Peyer's patch (tissue), 4 donors: ENCODE data around the gene FAAP100. TPM values are rescaled to one million over a fixed set of nuclear protein-coding genes. Genes with fewer than 3 reads are reported as not detected.

Experiments
- DNase-seq, 3 donors: peaks; one replicate each; pipeline ENCODE4 v3.0.0-alpha.2; 2017 to 2019
- H3K27ac ChIP-seq, 4 donors: fragments of 200-600 bp; sonication (generic); one replicate each; pipeline ENCODE4 v1.5.1; 2016 to 2019
- H3K27me3 ChIP-seq, 2 donors: fragments of 200-600 bp; sonication (generic); one replicate each; pipeline ENCODE4 v1.5.1; 2019
- H3K36me3 ChIP-seq, 3 donors: fragments of 200-600 bp; sonication (generic); one replicate each; pipeline ENCODE4 v1.5.1; 2016 to 2019
- H3K4me1 ChIP-seq, 4 donors: fragments of 200-600 bp; sonication (generic); one replicate each; pipeline ENCODE4 v1.5.1; 2016 to 2019
- H3K4me3 ChIP-seq, 4 donors: fragments of 200-600 bp; sonication (generic); 1 replicate in 3 of 4; 2 replicates in 1 of 4; pipeline ENCODE4 v1.5.1; 2016 to 2019; ENCODE audit warnings: mild to moderate bottlenecking in 1 of 4
- H3K9me3 ChIP-seq, 4 donors: fragments of 200-600 bp; sonication (generic); one replicate each; pipeline ENCODE4 v1.5.1; 2016 to 2019; ENCODE audit warnings: mild to moderate bottlenecking in 1 of 4
- POLR2A ChIP-seq, 2 donors: fragments of 450-650 bp; IDR thresholded peaks; one replicate each; pipeline ENCODE4 v1.5.1; 2017; ENCODE audit warnings: antibody characterized with exemption in 2 of 2, mild to moderate bottlenecking in 2 of 2, moderate library complexity in 2 of 2
- total RNA-seq, 4 donors: library from RNA; depleted of rRNA; stranded (reverse); fragments of >200 nt; gene quantifications; one replicate each; pipeline ENCODE4 v1.1.0, GENCODE V29; 2016
- TF ChIP-seq, protein P1 (sequence below), 6 experiments: fragments of 450-650 bp in 4 of 6; fragments of 200-600 bp in 2 of 6; sonication (generic) in 1 of 6; IDR thresholded peaks; one replicate each; pipeline ENCODE4 v1.5.1; 2017 to 2019; ENCODE audit warnings: antibody characterized with exemption in 6 of 6, mild to moderate bottlenecking in 3 of 6, moderate library complexity in 1 of 6

FAAP100 gene
- total RNA-seq, 4 donors from 2014 or later, result 38.2 to 66.9 (median 52.2) TPM

GRCh38 chr17:81568416-81568815, 16.3 kb upstream of the FAAP100 start:
- H3K4me1 ChIP-seq, result peaks cover 0 to 29% (median 0%) of the 10 kb centered on the region in 4 donors
- no peak for DNase-seq
- no peak overlapping the region for H3K27ac ChIP-seq
- H3K36me3 ChIP-seq, result peaks cover 0 to 86% (median 0%) of the 10 kb centered on the region in 3 donors
- no peaks in the 10 kb centered on the region for H3K9me3 ChIP-seq
- H3K27me3 ChIP-seq, result no peaks in the 10 kb centered on the region
- no peak overlapping the region for H3K4me3 ChIP-seq
- TF ChIP-seq, protein P1, sequence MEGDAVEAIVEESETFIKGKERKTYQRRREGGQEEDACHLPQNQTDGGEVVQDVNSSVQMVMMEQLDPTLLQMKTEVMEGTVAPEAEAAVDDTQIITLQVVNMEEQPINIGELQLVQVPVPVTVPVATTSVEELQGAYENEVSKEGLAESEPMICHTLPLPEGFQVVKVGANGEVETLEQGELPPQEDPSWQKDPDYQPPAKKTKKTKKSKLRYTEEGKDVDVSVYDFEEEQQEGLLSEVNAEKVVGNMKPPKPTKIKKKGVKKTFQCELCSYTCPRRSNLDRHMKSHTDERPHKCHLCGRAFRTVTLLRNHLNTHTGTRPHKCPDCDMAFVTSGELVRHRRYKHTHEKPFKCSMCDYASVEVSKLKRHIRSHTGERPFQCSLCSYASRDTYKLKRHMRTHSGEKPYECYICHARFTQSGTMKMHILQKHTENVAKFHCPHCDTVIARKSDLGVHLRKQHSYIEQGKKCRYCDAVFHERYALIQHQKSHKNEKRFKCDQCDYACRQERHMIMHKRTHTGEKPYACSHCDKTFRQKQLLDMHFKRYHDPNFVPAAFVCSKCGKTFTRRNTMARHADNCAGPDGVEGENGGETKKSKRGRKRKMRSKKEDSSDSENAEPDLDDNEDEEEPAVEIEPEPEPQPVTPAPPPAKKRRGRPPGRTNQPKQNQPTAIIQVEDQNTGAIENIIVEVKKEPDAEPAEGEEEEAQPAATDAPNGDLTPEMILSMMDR (IDR thresholded peaks at IDR 0.05), result no peak
- TF ChIP-seq POLR2A (IDR thresholded peaks at IDR 0.05), result no peak

GRCh38 chr17:81567191-81567590, 15.0 kb upstream of the FAAP100 start:
- H3K27ac ChIP-seq, result peak overlapping the region; percentile 25 to 80 (median 68)
- TF ChIP-seq, protein P1 (IDR thresholded peaks at IDR 0.05), result no peak
- TF ChIP-seq POLR2A (IDR thresholded peaks at IDR 0.05), result no peak
- peaks cover 0 to 88% (median 0%) of the 10 kb centered on the region in 3 donors for H3K36me3 ChIP-seq
- H3K4me1 ChIP-seq, result peaks cover 0 to 29% (median 0%) of the 10 kb centered on the region in 4 donors
- no peaks in the 10 kb centered on the region for H3K9me3 ChIP-seq
- H3K27me3 ChIP-seq, result no peaks in the 10 kb centered on the region
- no peak overlapping the region for H3K4me3 ChIP-seq
- DNase-seq, result no peak

DNA sequence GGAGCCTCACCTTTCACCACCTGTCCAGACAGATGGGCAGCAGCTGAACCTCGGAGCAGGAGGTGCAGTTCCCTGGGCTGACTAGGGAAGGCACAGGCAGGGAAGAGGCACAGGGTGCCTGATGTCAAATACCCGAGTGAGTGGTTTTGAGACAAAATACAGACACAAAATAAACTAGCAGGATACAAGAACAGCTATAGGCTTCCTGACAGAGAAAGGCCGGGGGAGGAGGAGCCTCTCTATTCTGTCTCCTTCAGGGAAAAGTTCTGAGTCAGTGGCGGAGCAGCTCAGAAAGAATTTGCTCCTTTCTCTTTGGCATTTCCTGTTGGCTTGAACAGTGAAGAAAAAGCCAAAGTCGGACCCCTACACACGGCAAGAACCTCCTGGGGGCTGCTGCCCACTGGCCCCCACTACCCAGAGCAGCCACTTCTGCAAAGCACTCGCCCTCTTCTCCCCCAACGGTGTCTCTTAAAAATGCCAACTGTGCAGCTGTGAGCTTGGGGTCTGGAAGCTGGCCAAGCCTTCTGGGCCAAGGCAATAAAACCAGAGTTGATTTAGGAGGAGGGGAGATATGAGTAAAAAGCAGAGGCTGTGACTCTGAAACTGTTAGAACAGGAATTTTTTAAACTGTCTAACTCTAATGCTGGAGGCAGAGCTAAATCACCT, 14.4 kb upstream of the FAAP100 start:
- Histone ChIP-seq H3K4me3 (no peak overlapping the region), H3K27me3 (no peaks in the 10 kb centered on the region), H3K4me1 (peaks cover 0 to 29% (median 0%) of the 10 kb centered on the region in 4 donors), H3K36me3 (peaks cover 0 to 88% (median 0%) of the 10 kb centered on the region in 3 donors), H3K27ac (peak overlapping the region; percentile 25 to 80 (median 68)), H3K9me3 (no peaks in the 10 kb centered on the region)
- TF ChIP-seq POLR2A (IDR thresholded peaks at IDR 0.05), result no peak
- TF ChIP-seq, protein P1 (IDR thresholded peaks at IDR 0.05), result no peak
- DNase-seq, result peak in 2 of 3 donors; percentile 64 to 67

DNA sequence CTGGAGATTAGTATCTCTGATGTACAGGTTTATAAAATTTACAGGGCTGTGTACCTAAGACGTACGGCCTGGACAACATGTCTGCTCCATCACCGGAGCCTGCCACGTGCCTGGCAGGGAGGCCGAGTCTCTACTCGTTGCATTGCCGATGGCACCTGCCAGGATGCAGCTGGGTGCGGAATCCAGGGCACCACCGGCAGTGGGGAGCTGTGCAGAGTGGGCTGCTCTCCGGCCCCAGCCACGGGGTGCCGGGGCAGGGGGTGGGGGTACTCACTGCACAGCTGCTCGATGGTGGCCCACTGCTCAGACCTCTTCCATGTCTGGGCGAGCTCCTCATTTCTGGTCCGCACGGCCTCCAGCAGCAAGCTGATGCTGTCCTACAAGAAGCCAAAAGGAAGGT, 13.1 kb upstream of the FAAP100 start:
- H3K36me3 ChIP-seq, result peaks cover 0 to 88% (median 0%) of the 10 kb centered on the region in 3 donors
- no peaks in the 10 kb centered on the region for H3K27me3 ChIP-seq
- TF ChIP-seq, protein P1 (IDR thresholded peaks at IDR 0.05), result no peak
- no peak for TF ChIP-seq POLR2A (IDR thresholded peaks at IDR 0.05)
- peaks cover 0 to 29% (median 0%) of the 10 kb centered on the region in 4 donors for H3K4me1 ChIP-seq
- no peak overlapping the region for H3K4me3 ChIP-seq
- H3K27ac ChIP-seq, result peak overlapping the region in 1 of 4 donors; percentile 72
- DNase-seq, result no peak
- H3K9me3 ChIP-seq, result no peaks in the 10 kb centered on the region

GRCh38 chr17:81564778-81565177, 12.6 kb upstream of the FAAP100 start:
- Histone ChIP-seq H3K27me3 (no peaks in the 10 kb centered on the region), H3K27ac (no peak overlapping the region), H3K4me1 (peaks cover 0 to 29% (median 0%) of the 10 kb centered on the region in 4 donors), H3K4me3 (no peak overlapping the region), H3K9me3 (no peaks in the 10 kb centered on the region), H3K36me3 (peaks cover 0 to 88% (median 0%) of the 10 kb centered on the region in 3 donors)
- no peak for DNase-seq
- TF ChIP-seq, protein P1 (IDR thresholded peaks at IDR 0.05), result no peak
- no peak for TF ChIP-seq POLR2A (IDR thresholded peaks at IDR 0.05)
